Measurements from ENCODE around the gene TNRC6C. TPM values are rescaled to one million over a fixed set of nuclear protein-coding genes. Genes with fewer than 3 reads are reported as not detected.

TNRC6C gene
- total and polyA plus RNA-seq, 4 donors = 2.2 to 25.9 (median 13.8) TPM

DNA sequence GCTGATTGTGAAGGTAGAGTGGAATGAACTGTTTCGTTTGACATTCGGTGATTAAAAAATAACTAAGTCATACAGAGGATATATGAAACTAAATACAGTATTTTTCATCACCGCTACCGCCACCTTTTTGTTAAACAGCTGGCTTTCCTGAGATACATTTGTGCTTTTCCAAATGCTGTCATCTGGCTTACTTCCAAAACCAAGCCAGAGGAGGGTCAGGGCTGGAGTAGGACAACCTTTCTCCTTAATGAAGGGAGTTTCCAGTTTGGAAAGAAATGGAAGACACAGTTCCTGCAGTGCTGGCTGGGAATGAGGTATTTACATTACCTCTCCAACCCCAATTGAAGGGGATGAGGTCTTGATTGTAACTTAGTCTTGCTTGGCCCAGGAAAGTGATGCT lies 3.2 kb downstream of the TNRC6C start:
- no peaks in the 10 kb centered on the region for H3K9me3 ChIP-seq (ENCODE audit: control insufficient read depth in 4 of 4, insufficient read depth in 3 of 4, low read length in 3 of 4)
- no peak for ATAC-seq (ENCODE audit: insufficient read depth, low FRiP score)
- TF ChIP-seq, protein P1, sequence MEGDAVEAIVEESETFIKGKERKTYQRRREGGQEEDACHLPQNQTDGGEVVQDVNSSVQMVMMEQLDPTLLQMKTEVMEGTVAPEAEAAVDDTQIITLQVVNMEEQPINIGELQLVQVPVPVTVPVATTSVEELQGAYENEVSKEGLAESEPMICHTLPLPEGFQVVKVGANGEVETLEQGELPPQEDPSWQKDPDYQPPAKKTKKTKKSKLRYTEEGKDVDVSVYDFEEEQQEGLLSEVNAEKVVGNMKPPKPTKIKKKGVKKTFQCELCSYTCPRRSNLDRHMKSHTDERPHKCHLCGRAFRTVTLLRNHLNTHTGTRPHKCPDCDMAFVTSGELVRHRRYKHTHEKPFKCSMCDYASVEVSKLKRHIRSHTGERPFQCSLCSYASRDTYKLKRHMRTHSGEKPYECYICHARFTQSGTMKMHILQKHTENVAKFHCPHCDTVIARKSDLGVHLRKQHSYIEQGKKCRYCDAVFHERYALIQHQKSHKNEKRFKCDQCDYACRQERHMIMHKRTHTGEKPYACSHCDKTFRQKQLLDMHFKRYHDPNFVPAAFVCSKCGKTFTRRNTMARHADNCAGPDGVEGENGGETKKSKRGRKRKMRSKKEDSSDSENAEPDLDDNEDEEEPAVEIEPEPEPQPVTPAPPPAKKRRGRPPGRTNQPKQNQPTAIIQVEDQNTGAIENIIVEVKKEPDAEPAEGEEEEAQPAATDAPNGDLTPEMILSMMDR (IDR thresholded peaks at IDR 0.05; ENCODE audit: control extremely low read depth, extremely low read depth) = no peak
- H3K4me3 ChIP-seq = no peak overlapping the region
- H3K36me3 ChIP-seq (ENCODE audit: control insufficient read depth in 4 of 4, insufficient read depth in 4 of 4, low read length in 4 of 4) = no peaks in the 10 kb centered on the region
- peak in 2 of 3 donors; percentile 20 to 33 for DNase-seq
- 93 to 95% methylated on average over 4 of the region's 4 CpGs for WGBS, 2 donors
- H3K27me3 ChIP-seq (ENCODE audit: control insufficient read depth in 3 of 3, insufficient read depth in 3 of 3, low read length in 2 of 3) = peaks cover 0 to 8% (median 2%) of the 10 kb centered on the region in 3 donors
- peaks cover 5 to 54% (median 14%) of the 10 kb centered on the region in 5 donors for H3K4me1 ChIP-seq (ENCODE audit: control insufficient read depth in 5 of 5, insufficient read depth in 5 of 5, low read length in 5 of 5)
- no peak overlapping the region for H3K9ac ChIP-seq (ENCODE audit: insufficient read depth in 1 of 2, low read length in 2 of 2)
- no peak overlapping the region for H3K27ac ChIP-seq (ENCODE audit: low read depth in 1 of 2, low read length in 1 of 2)

DNA sequence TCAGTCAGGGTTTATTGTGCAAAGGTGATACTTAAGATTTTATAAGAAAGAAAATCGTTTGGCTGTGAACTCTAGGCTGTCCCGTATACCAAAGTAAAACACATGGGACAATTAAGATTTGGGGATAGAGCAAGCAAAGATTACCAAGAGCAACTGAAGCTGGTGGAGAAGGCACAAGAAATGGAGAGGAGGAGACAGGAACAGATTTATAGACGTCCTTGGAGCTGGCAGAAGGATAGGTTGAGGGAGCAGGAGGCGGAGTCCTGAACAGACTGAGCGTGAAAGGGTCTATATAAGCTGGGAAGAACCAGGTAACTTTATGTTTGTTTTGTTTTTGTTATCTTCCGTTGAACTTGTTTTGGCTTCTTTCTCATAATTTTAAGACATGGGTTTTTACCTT lies 3.8 kb downstream of the TNRC6C start:
- peaks cover 5 to 54% (median 14%) of the 10 kb centered on the region in 5 donors for H3K4me1 ChIP-seq (ENCODE audit: control insufficient read depth in 5 of 5, insufficient read depth in 5 of 5, low read length in 5 of 5)
- DNase-seq (no peak), ATAC-seq (ENCODE audit: insufficient read depth, low FRiP score) (no peak)
- no peaks in the 10 kb centered on the region for H3K9me3 ChIP-seq (ENCODE audit: control insufficient read depth in 4 of 4, insufficient read depth in 3 of 4, low read length in 3 of 4)
- no peaks in the 10 kb centered on the region for H3K36me3 ChIP-seq (ENCODE audit: control insufficient read depth in 4 of 4, insufficient read depth in 4 of 4, low read length in 4 of 4)
- TF ChIP-seq, protein P1 (IDR thresholded peaks at IDR 0.05; ENCODE audit: control extremely low read depth, extremely low read depth) = no peak
- 85 to 91% methylated on average over 6 of the region's 6 CpGs for WGBS, 2 donors
- no peak overlapping the region for H3K4me3 ChIP-seq
- no peak overlapping the region for H3K27ac ChIP-seq (ENCODE audit: low read depth in 1 of 2, low read length in 1 of 2)
- peaks cover 0 to 2% (median 0%) of the 10 kb centered on the region in 3 donors for H3K27me3 ChIP-seq (ENCODE audit: control insufficient read depth in 3 of 3, insufficient read depth in 3 of 3, low read length in 2 of 3)
- no peak overlapping the region for H3K9ac ChIP-seq (ENCODE audit: insufficient read depth in 1 of 2, low read length in 2 of 2)

DNA sequence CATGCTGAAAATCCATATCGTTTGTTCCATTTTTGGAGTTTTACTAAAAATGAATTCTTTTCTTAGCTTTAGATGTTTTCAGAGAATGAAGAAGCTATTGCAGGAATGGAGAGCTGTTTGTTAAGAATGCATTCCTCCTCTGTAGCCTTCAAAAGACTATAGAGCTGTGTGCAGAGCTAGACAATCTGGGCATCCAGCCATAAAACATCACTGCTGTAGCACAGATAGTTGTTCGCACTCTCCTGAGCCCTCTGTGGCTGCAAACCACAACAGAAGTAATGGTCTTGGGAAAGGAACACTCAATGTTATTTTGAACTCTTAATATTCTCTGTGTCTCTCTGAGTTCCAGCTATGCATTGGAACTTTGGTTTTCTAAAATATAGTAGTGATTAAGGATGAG lies 4.9 kb downstream of the TNRC6C start:
- no peaks in the 10 kb centered on the region for H3K9me3 ChIP-seq (ENCODE audit: control insufficient read depth in 4 of 4, insufficient read depth in 3 of 4, low read length in 3 of 4)
- DNase-seq (peak; percentile 83 to 96 (median 90)), ATAC-seq (ENCODE audit: insufficient read depth, low FRiP score) (no peak)
- 43 to 49% methylated on average over 2 of the region's 2 CpGs for WGBS, 2 donors
- H3K4me3 ChIP-seq = no peak overlapping the region
- peak overlapping the region in 1 of 2 donors; percentile 40 for H3K27ac ChIP-seq (ENCODE audit: low read depth in 1 of 2, low read length in 1 of 2)
- no peaks in the 10 kb centered on the region for H3K36me3 ChIP-seq (ENCODE audit: control insufficient read depth in 4 of 4, insufficient read depth in 4 of 4, low read length in 4 of 4)
- no peaks in the 10 kb centered on the region for H3K27me3 ChIP-seq (ENCODE audit: control insufficient read depth in 3 of 3, insufficient read depth in 3 of 3, low read length in 2 of 3)
- peak overlapping the region in 1 of 2 donors; percentile 11 for H3K9ac ChIP-seq (ENCODE audit: insufficient read depth in 1 of 2, low read length in 2 of 2)
- TF ChIP-seq, protein P1 (IDR thresholded peaks at IDR 0.05; ENCODE audit: control extremely low read depth, extremely low read depth) = no peak
- H3K4me1 ChIP-seq (ENCODE audit: control insufficient read depth in 5 of 5, insufficient read depth in 5 of 5, low read length in 5 of 5) = peaks cover 5 to 54% (median 14%) of the 10 kb centered on the region in 5 donors

DNA sequence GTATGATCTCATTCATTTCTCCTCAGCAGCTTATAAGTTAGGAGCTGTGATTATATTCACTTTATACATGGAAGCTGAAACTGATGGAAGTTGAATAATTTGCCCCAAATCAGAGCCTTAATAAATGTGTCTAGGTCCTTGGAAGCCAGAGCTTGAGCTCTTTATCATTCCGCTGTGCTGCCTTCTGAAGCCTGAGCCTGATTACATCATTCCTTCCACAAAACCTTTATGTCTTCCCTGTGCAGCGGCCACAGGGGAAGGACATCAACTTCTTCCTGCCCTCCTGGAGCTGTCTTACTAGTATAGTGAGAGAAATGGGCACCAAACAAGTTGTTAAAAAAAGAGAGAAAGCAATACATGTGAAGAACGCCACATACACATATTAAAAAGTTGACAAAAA lies 6.8 kb downstream of the TNRC6C start:
- no peaks in the 10 kb centered on the region for H3K36me3 ChIP-seq (ENCODE audit: control insufficient read depth in 4 of 4, insufficient read depth in 4 of 4, low read length in 4 of 4)
- no peak overlapping the region for H3K27ac ChIP-seq (ENCODE audit: low read depth in 1 of 2, low read length in 1 of 2)
- WGBS, 2 donors = 75 to 90% methylated on average over 3 of the region's 3 CpGs
- peak in 1 of 3 donors; percentile 24 for DNase-seq
- peaks cover 1 to 48% (median 8%) of the 10 kb centered on the region in 5 donors for H3K4me1 ChIP-seq (ENCODE audit: control insufficient read depth in 5 of 5, insufficient read depth in 5 of 5, low read length in 5 of 5)
- no peak for ATAC-seq (ENCODE audit: insufficient read depth, low FRiP score)
- no peak overlapping the region for H3K4me3 ChIP-seq
- TF ChIP-seq, protein P1 (IDR thresholded peaks at IDR 0.05; ENCODE audit: control extremely low read depth, extremely low read depth) = no peak
- H3K27me3 ChIP-seq (ENCODE audit: control insufficient read depth in 3 of 3, insufficient read depth in 3 of 3, low read length in 2 of 3) = no peaks in the 10 kb centered on the region
- H3K9ac ChIP-seq (ENCODE audit: insufficient read depth in 1 of 2, low read length in 2 of 2) = no peak overlapping the region
- no peaks in the 10 kb centered on the region for H3K9me3 ChIP-seq (ENCODE audit: control insufficient read depth in 4 of 4, insufficient read depth in 3 of 4, low read length in 3 of 4)

All from lung (tissue), 12 donors.